Activated CD4-positive, alpha-beta T cell treated with anti-CD3 and anti-CD28 coated beads for 36 hours (primary cell): ENCODE data around the gene HDAC4. TPM values are rescaled to one million over a fixed set of nuclear protein-coding genes. Genes with fewer than 3 reads are reported as not detected.
A peak's percentile ranks its signal among the peaks of the same experiment; 100 is the strongest.
"Not testable (repeated sequence)": the region's sequence is repeated elsewhere in the genome, so short reads cannot be mapped to it uniquely, and the experiment has no call there.

Experiments
- ATAC-seq: fragments of 200-7000 bp; cut with Tn5 transposase; one replicate; pipeline ENCODE4 v1.10.0; 2021; ENCODE audit warnings: mild to moderate bottlenecking, moderate library complexity
- CTCF ChIA-PET: fragments of 350-600 bp; sonication (Branson Sonifier 250); formaldehyde crosslinking; loops from one replicate; lab custom pipeline; 2021; ENCODE audit warnings: antibody characterized with exemption; lab: Charles Lee
- POLR2A ChIA-PET: fragments of 350-600 bp; sonication (Branson Sonifier 250); formaldehyde crosslinking; loops from one replicate; lab custom pipeline; 2021; ENCODE audit warnings: antibody characterized with exemption, inconsistent platforms; lab: Charles Lee
- DNase-seq: peaks from one replicate; pipeline ENCODE4 v3.0.0-alpha.2; 2020
- H3K27ac Mint-ChIP-seq: one replicate; pipeline ENCODE4 v1.8.0; 2021; ENCODE audit warnings: mixed read lengths
- H3K27me3 Mint-ChIP-seq: one replicate; pipeline ENCODE4 v1.8.0; 2021; ENCODE audit warnings: mixed read lengths
- H3K36me3 Mint-ChIP-seq: one replicate; pipeline ENCODE4 v1.8.0; 2021; ENCODE audit warnings: low read depth, mixed read lengths
- H3K4me1 Mint-ChIP-seq: one replicate; pipeline ENCODE4 v1.8.0; 2021; ENCODE audit warnings: mixed read lengths
- H3K4me3 Mint-ChIP-seq: one replicate; pipeline ENCODE4 v1.8.0; 2021; ENCODE audit warnings: mild to moderate bottlenecking, moderate library complexity, mixed read lengths
- H3K9me3 Mint-ChIP-seq: one replicate; pipeline ENCODE4 v1.8.0; 2021; ENCODE audit warnings: low read depth, mixed read lengths
- intact Hi-C, 2 experiments: fragments of 100-400 bp; cut with DNase I in 1 of 2; cut with micrococcal nuclease in 1 of 2; formaldehyde crosslinking; loops; one replicate each; pipeline versions ENCODE4 v1.14.2 to v1.15.1; 2022 to 2024; cut with DNase I, micrococcal nuclease
- total RNA-seq, 2 experiments: library from RNA; stranded (reverse); gene quantifications; one replicate each; pipeline ENCODE4 v1.2.3, GENCODE V29; 2021

HDAC4 gene
- total RNA-seq, result 10 to 100 TPM; 25.4 to 30.4 TPM

- intact Hi-C loops, result loop anchor here (1.0 to 10.0 kb wide), 18 partner anchors 19 to 1914 kb away; partner anchors contain the start of genes COPS9 (in 1 of the 2), GPC1 (in 1 of the 2), HDLBP (in 1 of the 2) and NDUFA10 (in 1 of the 2)
- Mint-ChIP-seq H3K27ac (peak within 1 kb of the TSS; percentile 97), H3K36me3 (peaks cover 7% of the 10 kb centered on the region), H3K27me3 (peaks cover 2% of the 10 kb centered on the region), H3K9me3 (no peaks in the 10 kb centered on the region), H3K4me1 (peaks cover 41% of the 10 kb centered on the region), H3K4me3 (peak within 1 kb of the TSS; percentile 88)
- CTCF ChIA-PET, result interaction anchor here (0.6 to 0.8 kb wide), 2 partner anchors 145 to 149 kb away, joined by 3 to 4 read pairs; no protein-coding TSS in a partner anchor
- DNase-seq (no peak), ATAC-seq (peak; percentile 76)
- POLR2A ChIA-PET, result interaction anchor here (0.7 to 1.2 kb wide), 6 partner anchors 19 to 133 kb away, joined by 3 to 15 read pairs (median 4); no protein-coding TSS in a partner anchor
Observed at GRCh38 chr2:239400596-239401066, at the start of gene HDAC4. Gene HDAC4, minus strand, starts transcription at chr2:239401020. Its CDS starts 48,321 bp downstream, at chr2:239352699.

DNA sequence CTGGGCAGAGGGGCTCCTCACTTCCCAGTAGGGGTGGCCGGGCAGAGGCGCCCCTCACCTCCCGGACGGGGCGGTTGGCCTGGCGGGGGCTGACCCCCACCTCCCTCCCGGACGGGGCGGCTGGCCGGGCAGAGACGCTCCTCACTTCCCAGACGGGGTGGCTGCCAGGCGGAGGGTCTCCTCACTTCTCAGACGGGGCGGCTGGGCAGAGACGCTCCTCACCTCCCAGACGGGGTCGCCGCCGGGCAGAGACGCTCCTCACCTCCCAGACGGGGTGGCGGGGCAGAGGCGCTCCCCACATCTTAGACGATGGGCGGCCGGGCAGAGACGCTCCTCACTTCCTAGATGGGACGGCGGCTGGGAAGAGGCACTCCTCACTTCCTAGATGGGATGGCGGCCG, 48.6 kb upstream of the HDAC4 start:
- H3K4me3 Mint-ChIP-seq, H3K27me3 Mint-ChIP-seq, DNase-seq, POLR2A ChIA-PET, ATAC-seq, H3K4me1 Mint-ChIP-seq, CTCF ChIA-PET, intact Hi-C loops, H3K36me3 Mint-ChIP-seq, H3K27ac Mint-ChIP-seq: not testable (repeated sequence)
- peaks cover 18% of the 10 kb centered on the region for H3K9me3 Mint-ChIP-seq

DNA sequence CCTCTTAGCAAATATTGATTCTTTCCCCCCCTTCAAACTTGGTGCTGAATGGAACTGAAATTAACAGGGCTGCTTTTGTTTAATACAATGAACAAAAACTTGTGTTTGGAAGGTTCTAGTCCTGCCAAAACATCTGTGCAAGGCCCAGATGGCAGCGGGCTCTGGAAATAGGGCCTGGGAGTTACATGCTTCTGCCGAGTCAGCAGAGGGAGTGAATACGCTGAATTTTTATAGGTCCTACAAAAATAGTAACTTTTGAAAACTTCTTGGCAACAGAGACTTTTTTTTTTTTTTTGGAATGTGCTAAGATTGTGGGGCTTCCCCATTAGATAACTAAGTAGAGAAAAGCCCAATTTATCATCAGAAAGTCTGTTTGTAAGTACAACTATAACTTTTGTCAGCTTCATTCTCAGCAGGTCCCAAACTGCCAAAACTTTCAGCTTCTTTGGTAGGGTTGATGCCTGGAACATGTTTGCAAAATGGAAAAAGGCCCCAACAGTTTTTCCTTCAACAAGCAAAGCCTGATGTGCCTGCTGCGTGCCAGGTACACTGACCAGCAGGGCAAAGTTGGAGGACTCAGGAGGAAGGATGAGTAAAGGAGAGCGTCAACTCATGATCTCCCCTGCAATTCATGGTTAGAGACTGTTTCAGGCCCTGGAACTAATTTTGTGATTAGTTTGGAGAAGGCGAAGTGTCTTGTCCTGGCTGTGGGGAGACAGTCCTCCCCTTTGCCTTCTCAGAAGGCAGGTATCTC, 45.1 kb upstream of the HDAC4 start:
- intact Hi-C loops, result no loop called here
- CTCF ChIA-PET, result interaction anchor here (0.6 to 0.7 kb wide), 2 partner anchors 289 to 1190 kb away, joined by 3 to 4 read pairs; no protein-coding TSS in a partner anchor
- peaks cover 10% of the 10 kb centered on the region for H3K4me1 Mint-ChIP-seq
- ATAC-seq (no peak), DNase-seq (no peak)
- no peaks in the 10 kb centered on the region for H3K36me3 Mint-ChIP-seq
- H3K27me3 Mint-ChIP-seq, result peaks cover 16% of the 10 kb centered on the region
- H3K4me3 Mint-ChIP-seq, result no peak overlapping the region
- no peak overlapping the region for H3K27ac Mint-ChIP-seq
- H3K9me3 Mint-ChIP-seq, result peaks cover 2% of the 10 kb centered on the region
- POLR2A ChIA-PET, result no interaction called here

GRCh38 chr2:239444626-239445577, 44.1 kb upstream of the HDAC4 start:
- ATAC-seq, result no peak
- no peak for DNase-seq
- H3K27me3 Mint-ChIP-seq, result peaks cover 21% of the 10 kb centered on the region

DNA sequence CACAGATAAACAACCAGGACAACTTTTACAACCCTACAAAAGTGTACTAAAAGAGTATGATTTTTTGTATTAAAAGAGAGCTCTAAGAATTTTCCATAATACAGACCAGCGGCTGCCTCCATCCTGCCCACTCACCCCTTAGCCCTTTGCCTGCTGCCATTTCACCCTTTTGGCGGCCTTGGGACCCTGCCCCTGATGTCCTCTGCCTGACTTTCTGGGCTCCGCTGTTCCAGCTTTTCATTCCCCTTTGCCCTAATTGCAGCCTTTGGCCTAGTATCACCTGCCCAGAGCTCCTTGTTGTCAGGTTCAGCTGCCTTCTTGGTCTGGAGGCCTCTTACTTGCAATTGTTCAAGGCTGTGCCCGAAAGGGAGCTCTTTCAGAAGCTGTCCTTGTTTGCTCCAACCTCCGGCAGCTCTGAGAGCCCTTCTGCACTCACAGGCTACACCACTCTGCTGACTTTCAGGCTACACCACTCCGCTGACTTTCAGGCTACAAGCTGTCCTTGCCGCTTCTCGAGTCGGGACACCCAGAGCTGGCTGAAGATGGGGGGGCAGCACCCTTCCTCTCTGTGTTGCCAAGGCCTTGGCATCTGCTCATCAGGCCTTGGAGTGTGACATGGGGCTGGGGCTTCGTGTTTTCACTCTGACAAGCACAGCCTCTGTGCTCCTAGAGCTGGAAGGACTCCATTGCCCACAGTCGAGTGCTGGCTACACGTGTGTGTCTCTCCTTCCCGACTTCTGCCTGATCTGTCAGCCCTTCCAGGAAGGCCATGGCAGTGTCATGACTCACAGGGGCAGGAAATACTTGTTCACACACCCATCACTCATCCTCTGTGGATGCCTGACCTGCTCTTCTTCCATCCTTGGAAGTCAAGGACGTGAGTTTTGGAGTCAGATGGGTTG, 43.1 kb upstream of the HDAC4 start:
- no peak for ATAC-seq
- POLR2A ChIA-PET, result interaction anchor here (0.6 kb wide), 1 partner anchor 233 kb away, joined by 3 read pairs; no protein-coding TSS in a partner anchor
- peaks cover 24% of the 10 kb centered on the region for H3K27me3 Mint-ChIP-seq

More at GRCh38 chr2:239444626-239445577, 44.1 kb upstream of the HDAC4 start:
- no peaks in the 10 kb centered on the region for H3K36me3 Mint-ChIP-seq
- ChIA-PET POLR2A (no interaction called here), CTCF (no interaction called here)
- no peak overlapping the region for H3K27ac Mint-ChIP-seq
- intact Hi-C loops, result no loop called here
- no peaks in the 10 kb centered on the region for H3K9me3 Mint-ChIP-seq
- H3K4me1 Mint-ChIP-seq, result peaks cover 12% of the 10 kb centered on the region
- no peak overlapping the region for H3K4me3 Mint-ChIP-seq

GRCh38 chr2:239443102-239443620, 42.3 kb upstream of the HDAC4 start:
- H3K27me3 Mint-ChIP-seq, result peaks cover 24% of the 10 kb centered on the region
- no peak for ATAC-seq
- H3K4me1 Mint-ChIP-seq, result peaks cover 12% of the 10 kb centered on the region
- no peak overlapping the region for H3K4me3 Mint-ChIP-seq
- intact Hi-C loops, result no loop called here
- ChIA-PET CTCF (interaction anchor here (0.8 kb wide), 1 partner anchor 300 kb away, joined by 3 read pairs; no protein-coding TSS in a partner anchor), POLR2A (no interaction called here)
- no peaks in the 10 kb centered on the region for H3K36me3 Mint-ChIP-seq
- H3K27ac Mint-ChIP-seq, result no peak overlapping the region
- no peaks in the 10 kb centered on the region for H3K9me3 Mint-ChIP-seq
- no peak for DNase-seq

More for the DNA sequence above, 43.1 kb upstream of the HDAC4 start:
- Mint-ChIP-seq H3K4me3 (no peak overlapping the region), H3K9me3 (no peaks in the 10 kb centered on the region), H3K36me3 (no peaks in the 10 kb centered on the region), H3K27ac (no peak overlapping the region), H3K4me1 (peaks cover 12% of the 10 kb centered on the region)
- CTCF ChIA-PET, result interaction anchor here (0.6 to 0.8 kb wide), 2 partner anchors 101 to 301 kb away, joined by 3 read pairs; no protein-coding TSS in a partner anchor
- intact Hi-C loops, result no loop called here
- DNase-seq, result no peak

GRCh38 chr2:239442192-239442591, 41.4 kb upstream of the HDAC4 start:
- H3K27ac Mint-ChIP-seq, result no peak overlapping the region
- H3K27me3 Mint-ChIP-seq, result peaks cover 24% of the 10 kb centered on the region
- intact Hi-C loops, result no loop called here
- ATAC-seq, result no peak
- H3K4me3 Mint-ChIP-seq, result no peak overlapping the region
- CTCF ChIA-PET, result no interaction called here
- peaks cover 12% of the 10 kb centered on the region for H3K4me1 Mint-ChIP-seq
- H3K9me3 Mint-ChIP-seq, result no peaks in the 10 kb centered on the region
- H3K36me3 Mint-ChIP-seq, result no peaks in the 10 kb centered on the region
- no peak for DNase-seq
- POLR2A ChIA-PET, result no interaction called here

GRCh38 chr2:239441261-239442078, 40.6 kb upstream of the HDAC4 start:
- intact Hi-C loops, result no loop called here
- peaks cover 25% of the 10 kb centered on the region for H3K27me3 Mint-ChIP-seq
- POLR2A ChIA-PET, result no interaction called here
- CTCF ChIA-PET, result no interaction called here
- peaks cover 12% of the 10 kb centered on the region for H3K4me1 Mint-ChIP-seq
- no peaks in the 10 kb centered on the region for H3K36me3 Mint-ChIP-seq
- H3K9me3 Mint-ChIP-seq, result no peaks in the 10 kb centered on the region
- DNase-seq (no peak), ATAC-seq (no peak)
- H3K4me3 Mint-ChIP-seq, result peak overlapping the region; percentile 11
- no peak overlapping the region for H3K27ac Mint-ChIP-seq

- H3K4me3 Mint-ChIP-seq, result no peak overlapping the region
- H3K27ac Mint-ChIP-seq, result no peak overlapping the region
- H3K4me1 Mint-ChIP-seq, result peaks cover 12% of the 10 kb centered on the region
- DNase-seq (no peak), ATAC-seq (no peak)
- ChIA-PET CTCF (no interaction called here), POLR2A (no interaction called here)
- peaks cover 26% of the 10 kb centered on the region for H3K27me3 Mint-ChIP-seq
- no peaks in the 10 kb centered on the region for H3K9me3 Mint-ChIP-seq
- H3K36me3 Mint-ChIP-seq, result no peaks in the 10 kb centered on the region
- intact Hi-C loops, result no loop called here
Observed at GRCh38 chr2:239440511-239440959, 39.7 kb upstream of the HDAC4 start.
